Adrenal gland (tissue), 19 donors: Measurements from ENCODE around the gene DIPK1C. TPM values are rescaled to one million over a fixed set of nuclear protein-coding genes. Genes with fewer than 3 reads are reported as not detected.
A peak's percentile ranks its signal among the peaks of the same experiment; 100 is the strongest.

ENCODE experiments used
- DNase-seq, 7 donors: peaks; one replicate each; pipeline ENCODE4 v3.0.0-alpha.2; 2019 to 2020
- H3K27ac ChIP-seq, 5 donors: fragments of 200-600 bp; sonication (generic) in 4 of 5; 1 replicate in 3 of 5; 2 replicates in 2 of 5; pipeline versions ENCODE4 v1.5.1 to v1.8.0; 2016 to 2020; ENCODE audit warnings: mild to moderate bottlenecking in 1 of 5
- H3K27me3 ChIP-seq: fragments of 200-600 bp; 2 replicates; pipeline ENCODE4 v1.8.0; 2021
- H3K36me3 ChIP-seq, 2 donors: fragments of 200-600 bp; replicated peaks in 1 of 2; 1 replicate in 1 of 2; 2 replicates in 1 of 2; pipeline versions ENCODE4 v1.5.1 to v1.8.0; 2018 to 2022
- H3K4me1 ChIP-seq, 2 donors: fragments of 200-600 bp; replicated peaks in 1 of 2; 1 replicate in 1 of 2; 2 replicates in 1 of 2; pipeline versions ENCODE4 v1.5.1 to v1.8.0; 2018 to 2021
- H3K4me3 ChIP-seq, 4 donors: fragments of 200-600 bp; sonication (generic) in 3 of 4; one replicate each; pipeline ENCODE4 v1.5.1; 2016 to 2018
- H3K9me3 ChIP-seq, 3 donors: fragments of 200-600 bp; sonication (generic) in 1 of 3; replicated peaks in 1 of 3; 1 replicate in 2 of 3; 2 replicates in 1 of 3; pipeline versions ENCODE4 v1.5.1 to v1.8.0; 2016 to 2021
- CTCF ChIP-seq, 6 experiments: fragments of 450-650 bp in 4 of 6; fragments of 200-600 bp in 2 of 6; sonication (generic) in 1 of 6; IDR thresholded peaks; 1 replicate in 5 of 6; 2 replicates in 1 of 6; pipeline versions ENCODE4 v1.5.1 to v1.8.0; 2016 to 2021; ENCODE audit warnings: antibody characterized with exemption in 6 of 6, mild to moderate bottlenecking in 2 of 6, moderate library complexity in 1 of 6
- POLR2A ChIP-seq, 2 donors: fragments of 450-650 bp; IDR thresholded peaks; one replicate each; pipeline ENCODE4 v1.6.1; 2017; ENCODE audit warnings: antibody characterized with exemption in 2 of 2, mild to moderate bottlenecking in 2 of 2, moderate library complexity in 1 of 2
- WGBS, 4 donors: extraction: QIAGEN DNeasy Blood & Tissue Kit in 2 of 4; methylation state at CpG; one replicate each; pipeline versions ENCODE4 v1.1.5 to v1.1.7; 2013 to 2017; 5-methylcytosine and 5-hydroxymethylcytosine counted together
- intact Hi-C, 2 donors: fragments of 100-400 bp; cut with DNase I; formaldehyde crosslinking; loops; one replicate each; pipeline versions ENCODE4 v1.14.1 to v1.15.0; 2022 to 2023
- long read RNA-seq, 10 donors: library from polyadenylated mRNA in 3 of 10; unstranded in 2 of 10; stranded (forward) in 1 of 10; transcript quantifications; one replicate each; pipeline ENCODE4 v2.0.0 and lab custom pipeline, GENCODE V29; 2021 to 2026
- polyA plus RNA-seq, 3 donors: library from polyadenylated mRNA; stranded (reverse); fragments of 200-250 nt in 2 of 3; fragments of 350-450 nt in 1 of 3; fragmentation: Illumina TruSeq in 1 of 3; extraction: RNeasy Lipid Tissue Mini Kit (QIAGEN cat#74804) in 1 of 3; gene quantifications; one replicate each; pipeline ENCODE4 v1.2.3, GENCODE V29; 2013 to 2014
- total RNA-seq, 9 donors: library from RNA; depleted of rRNA in 4 of 9; stranded (reverse); fragments of >200 nt in 4 of 9; fragments of 120-200 nt in 1 of 9; fragmentation: NEBNext Ultra II Directional in 1 of 9; extraction: Animal tissue kit (Norgen Biotek cat#: 25700) in 1 of 9; gene quantifications; one replicate each; pipeline versions ENCODE4 v1.1.0 to v1.2.4, GENCODE V29; 2013 to 2023
- donor health status: healthy with polysubstance abuse.
- donor health status: Bipolar disorder and iron deficiency.
- donor health status: DM: yes; HTN: yes; CAD: no.
- donor health status: DM: no; HTN: no; CAD: no.
- donor health status: DM: no; HTN: no; CAD: no.
- donor health status: DM: yes; HTN: yes; CAD: no.

The DIPK1C gene
- under 1 TPM in 2 of 9 donors, not detected in 7; 0.22 to 0.37 TPM for total RNA-seq
- under 1 TPM in 1 of 3 donors, not detected in 2; 0.17 TPM for polyA plus RNA-seq
- long read RNA-seq, donor 1 = 0 reads
- long read RNA-seq, donor 2 = 0 reads
- long read RNA-seq, donor 3 = 0 reads
- long read RNA-seq, donor 4 = 0 reads
- long read RNA-seq, donor 5 = 0 reads
- long read RNA-seq, donor 6 = 0 reads
- long read RNA-seq, donor 7 = 0 reads
- long read RNA-seq, donor 8 = 0 reads
- long read RNA-seq, donor 9 = 0 reads
- long read RNA-seq, donor 10 = 0 reads

DNA sequence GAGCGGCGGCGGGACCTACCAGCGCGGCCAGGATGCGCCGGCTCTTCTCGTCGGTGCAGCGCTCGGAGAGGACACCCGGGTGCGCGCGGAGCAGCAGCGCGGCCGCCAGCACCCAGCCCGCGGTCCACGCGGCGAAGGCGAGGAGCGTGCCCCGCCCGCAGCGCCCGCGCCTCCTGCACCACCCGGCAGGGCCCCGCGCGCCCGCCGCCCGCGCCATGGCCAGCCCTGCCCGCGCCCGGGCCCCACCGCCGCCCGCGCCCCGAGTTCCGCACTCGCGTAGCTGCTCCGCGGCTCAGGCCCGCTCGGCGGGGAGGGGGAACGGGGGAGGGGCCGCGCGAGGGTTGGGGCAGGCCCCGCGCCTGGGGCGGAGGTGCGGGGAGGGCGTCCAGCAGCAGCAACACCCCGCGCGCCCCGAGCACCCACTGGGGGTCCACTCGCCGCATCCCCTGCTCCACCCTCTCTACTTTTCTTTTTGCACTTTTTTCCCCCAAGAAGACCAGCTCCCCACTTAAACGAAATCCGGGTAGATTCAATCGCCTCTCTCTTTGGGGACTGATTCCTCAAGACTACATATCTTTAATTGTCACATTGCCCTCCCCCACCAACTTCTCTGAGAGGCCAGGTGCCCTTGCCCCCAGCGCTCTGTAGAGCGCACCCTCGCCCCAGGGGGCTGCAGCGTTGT lies at the start of gene DIPK1C:
Gene DIPK1C, minus strand, starts transcription at position 266 of the 682 bp plus-strand sequence. Its CDS starts 49 bp downstream, at position 217.
- Histone ChIP-seq H3K9me3 (no peaks in the 10 kb centered on the region), H3K4me1 (no peaks in the 10 kb centered on the region), H3K36me3 (no peaks in the 10 kb centered on the region), H3K27me3 (peaks cover 27% of the 10 kb centered on the region), H3K4me3 (peak within 1 kb of the TSS in 1 of 4 donors; percentile 29), H3K27ac (no peak within 1 kb of the TSS)
- TF ChIP-seq CTCF (IDR thresholded peaks at IDR 0.05) = no peak
- no peak for TF ChIP-seq POLR2A (IDR thresholded peaks at IDR 0.05)
- DNase-seq = no peak
- intact Hi-C loops = no loop called here
- WGBS, 4 donors = 1 to 3% (median 2%) methylated on average over 13 to 76 of the region's 76 CpGs

- Histone ChIP-seq H3K9me3 (no peaks in the 10 kb centered on the region), H3K27me3 (no peaks in the 10 kb centered on the region), H3K27ac (no peak overlapping the region), H3K4me1 (no peaks in the 10 kb centered on the region), H3K36me3 (peaks cover 0 to 88% of the 10 kb centered on the region in 2 donors), H3K4me3 (no peak overlapping the region)
- peak in 1 of 7 donors; percentile 44 for DNase-seq
- TF ChIP-seq CTCF (IDR thresholded peaks at IDR 0.05) = no peak
- TF ChIP-seq POLR2A (IDR thresholded peaks at IDR 0.05) = no peak
- WGBS, 4 donors = 69 to 78% (median 75%) methylated on average over 11 of the region's 11 CpGs
- intact Hi-C loops = no loop called here
These were observed 49.5 kb upstream of the DIPK1C start for GRCh38 chr18:74506448-74507084.

- H3K27ac ChIP-seq = no peak overlapping the region
- no peaks in the 10 kb centered on the region for H3K9me3 ChIP-seq
- H3K4me3 ChIP-seq = no peak overlapping the region
- no peaks in the 10 kb centered on the region for H3K4me1 ChIP-seq
- H3K27me3 ChIP-seq = no peaks in the 10 kb centered on the region
- no peak for TF ChIP-seq CTCF (IDR thresholded peaks at IDR 0.05)
- TF ChIP-seq POLR2A (IDR thresholded peaks at IDR 0.05) = no peak
- H3K36me3 ChIP-seq = peaks cover 0 to 84% of the 10 kb centered on the region in 2 donors
- intact Hi-C loops = no loop called here
- 90 to 97% (median 94%) methylated on average over 15 to 16 of the region's 16 CpGs for WGBS, 4 donors
- DNase-seq = peak in 1 of 7 donors; percentile 43
These were observed 48.7 kb upstream of the DIPK1C start for GRCh38 chr18:74505776-74506175.

DNA sequence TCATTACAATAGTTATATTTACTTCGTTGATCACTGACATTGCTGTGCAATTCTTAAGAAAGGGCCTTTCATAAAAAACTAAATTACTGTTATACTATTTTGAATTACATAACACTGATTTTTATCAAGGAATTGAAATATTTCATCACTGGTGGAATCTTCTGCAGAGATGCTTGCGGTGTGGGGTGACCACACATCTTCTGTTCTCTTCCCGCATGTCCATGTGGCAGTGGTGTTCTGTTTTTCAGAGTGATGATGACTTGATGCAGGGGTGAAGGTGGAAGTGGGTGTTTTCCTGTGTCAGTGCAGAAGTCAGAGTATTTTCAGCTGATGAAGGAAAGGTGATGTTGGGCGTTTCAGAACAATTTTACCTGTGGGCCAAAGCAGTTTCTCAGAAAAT lies 46.0 kb upstream of the DIPK1C start:
- H3K27me3 ChIP-seq = no peaks in the 10 kb centered on the region
- DNase-seq = no peak
- H3K4me3 ChIP-seq = no peak overlapping the region
- H3K4me1 ChIP-seq = no peaks in the 10 kb centered on the region
- WGBS, 4 donors = 79 to 94% (median 88%) methylated on average over 4 of the region's 4 CpGs
- no peaks in the 10 kb centered on the region for H3K9me3 ChIP-seq
- intact Hi-C loops = no loop called here
- H3K36me3 ChIP-seq = peaks cover 0 to 58% of the 10 kb centered on the region in 2 donors
- TF ChIP-seq CTCF (IDR thresholded peaks at IDR 0.05) (no peak), POLR2A (IDR thresholded peaks at IDR 0.05) (no peak)
- H3K27ac ChIP-seq = no peak overlapping the region
